ENCODE measurements around the gene PRDM12. TPM values are rescaled to one million over a fixed set of nuclear protein-coding genes. Genes with fewer than 3 reads are reported as not detected.
A peak's percentile ranks its signal among the peaks of the same experiment; 100 is the strongest.

Gene PRDM12
- total and polyA plus RNA-seq, 2 of the 8 experiments (the other 6 are each of a cell fraction or from before 2014, with no cell fraction given): 0.14 to 0.22 TPM

- H3K56ac ChIP-seq (replicated peaks; ENCODE audit: insufficient read length, low read depth, low read length): peak within 1 kb of the TSS; percentile 87
- TF ChIP-seq TCF12 (IDR thresholded peaks at IDR 0.05; ENCODE audit: low read depth, low read length) (no peak), SAP30 (IDR thresholded peaks at IDR 0.05; ENCODE audit: insufficient read depth, insufficient replicate concordance, low read length) (peak; percentile 39), CBX5 (IDR thresholded peaks at IDR 0.05; ENCODE audit: low read depth, low read length) (no peak), CHD2 (IDR thresholded peaks at IDR 0.05; ENCODE audit: low read length) (no peak), RAD21 (IDR thresholded peaks at IDR 0.05 in 1 of 2, conservative IDR thresholded peaks at IDR 0.05 in 1 of 2; ENCODE audit: low read depth in 2 of 2, low read length in 2 of 2) (no peak), CHD1 (IDR thresholded peaks at IDR 0.05; ENCODE audit: low read depth, low read length) (no peak), CREB1 (IDR thresholded peaks at IDR 0.05) (peak; percentile 5; the same call in 1 of the 2 replicates), POU5F1 (IDR thresholded peaks at IDR 0.05; ENCODE audit: low read depth, low read length) (no peak), KDM1A (IDR thresholded peaks at IDR 0.05; ENCODE audit: borderline replicate concordance, low read length) (no peak), YY1 (IDR thresholded peaks at IDR 0.05; ENCODE audit: low read depth, low read length) (peak; percentile 100)
- TF ChIP-seq, protein P1, sequence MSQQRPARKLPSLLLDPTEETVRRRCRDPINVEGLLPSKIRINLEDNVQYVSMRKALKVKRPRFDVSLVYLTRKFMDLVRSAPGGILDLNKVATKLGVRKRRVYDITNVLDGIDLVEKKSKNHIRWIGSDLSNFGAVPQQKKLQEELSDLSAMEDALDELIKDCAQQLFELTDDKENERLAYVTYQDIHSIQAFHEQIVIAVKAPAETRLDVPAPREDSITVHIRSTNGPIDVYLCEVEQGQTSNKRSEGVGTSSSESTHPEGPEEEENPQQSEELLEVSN (IDR thresholded peaks at IDR 0.05): peak; percentile 55
Observed at GRCh38 chr9:130693426-130694191, 29.2 kb downstream of the PRDM12 start, which contains the start of gene EXOSC2. EXOSC2 (plus strand) TSS chr9:130693780; CDS start chr9:130693792, 12 bp downstream.

More at GRCh38 chr9:130693426-130694191, 29.2 kb downstream of the PRDM12 start, which contains the start of gene EXOSC2:
- Histone ChIP-seq H2AK5ac (ENCODE audit: low read depth, low read length) (peak within 1 kb of the TSS; percentile 44; the same call in 1 of the 2 replicates), H3K9ac (replicated peaks in 1 of 4; ENCODE audit: extremely low read depth in 1 of 4, low read depth in 3 of 4, low read length in 3 of 4) (peak within 1 kb of the TSS; percentile 93 to 99 (median 98)), H4K20me1 (replicated peaks in 1 of 2; ENCODE audit: control insufficient read depth in 1 of 2, insufficient read depth in 2 of 2, low read length in 2 of 2) (peaks cover 12 to 23% of the 10 kb centered on the region in 2 experiments), H3K79me1 (ENCODE audit: low read depth, low read length) (peaks cover 16% of the 10 kb centered on the region), H4K5ac (ENCODE audit: insufficient read length, low read depth, low read length) (peak within 1 kb of the TSS; percentile 91), H2BK15ac (ENCODE audit: low read length) (no peak within 1 kb of the TSS), H2AFZ (ENCODE audit: low read length) (peak within 1 kb of the TSS; percentile 95), H4K8ac (ENCODE audit: extremely low read depth, insufficient read depth, low read length) (peak within 1 kb of the TSS; percentile 98), H2BK120ac (replicated peaks; ENCODE audit: low read depth, low read length) (peak within 1 kb of the TSS; percentile 15), H3K4me3 (ENCODE audit: extremely low read depth in 1 of 4, insufficient read depth in 2 of 4, low read depth in 3 of 4, low read length in 4 of 4) (peak within 1 kb of the TSS; percentile 94 to 100 (median 98)), H3K27ac (ENCODE audit: low read depth, low read length) (peak within 1 kb of the TSS; percentile 89), H3K4ac (replicated peaks; ENCODE audit: insufficient read length, low read depth, low read length) (peak within 1 kb of the TSS; percentile 99), H2BK12ac (ENCODE audit: low read depth, low read length) (peak within 1 kb of the TSS; percentile 32; the same call in 1 of the 2 replicates), H3K4me2 (ENCODE audit: insufficient read depth in 1 of 2, low read depth in 2 of 2, low read length in 2 of 2) (peak within 1 kb of the TSS; percentile 78 to 95), H3K18ac (ENCODE audit: extremely low read depth, low read length) (peak within 1 kb of the TSS; percentile 93), H3K9me3 (ENCODE audit: insufficient read depth in 2 of 2, low read depth in 1 of 2, low read length in 1 of 2) (no peaks in the 10 kb centered on the region), H4K91ac (replicated peaks; ENCODE audit: insufficient read length, low read length) (peak within 1 kb of the TSS; percentile 98), H3K79me2 (ENCODE audit: control insufficient read depth in 1 of 2, insufficient read depth in 2 of 2, low read length in 2 of 2) (peaks cover 16 to 42% of the 10 kb centered on the region in 2 experiments), H2BK20ac (ENCODE audit: low read length) (no peak within 1 kb of the TSS), H2BK5ac (ENCODE audit: low read depth, low read length) (peak within 1 kb of the TSS; percentile 94), H3K27me3 (replicated peaks in 1 of 4; ENCODE audit: control insufficient read depth in 3 of 4, extremely low read depth in 1 of 4, insufficient read depth in 3 of 4, low read length in 3 of 4) (no peaks in the 10 kb centered on the region), H3K23ac (ENCODE audit: insufficient read length) (peak within 1 kb of the TSS; percentile 42), H3K14ac (ENCODE audit: insufficient read length) (peak within 1 kb of the TSS; percentile 35), H3K36me3 (ENCODE audit: control insufficient read depth in 2 of 4, insufficient read depth in 4 of 4, low read length in 3 of 4) (peaks cover 18 to 37% (median 31%) of the 10 kb centered on the region in 4 experiments), H3K23me2 (ENCODE audit: low read depth, low read length) (peaks cover 10% of the 10 kb centered on the region), H3K4me1 (replicated peaks in 1 of 4; ENCODE audit: control insufficient read depth in 3 of 4, insufficient read depth in 4 of 4, low read length in 3 of 4) (peaks cover 4 to 9% (median 6%) of the 10 kb centered on the region in 4 experiments; a peak in 6 of 7 replicates)
- 0% methylated on average over 40 of the region's 40 CpGs; no CpG with 5 or more reads in 1 of the 2 experiments for WGBS, 2 experiments (ENCODE audit: extremely low coverage in 1 of 2, insufficient coverage in 1 of 2, insufficient read length in 1 of 2, insufficient replicate concordance in 2 of 2, low coverage in 1 of 2, low lambda C conversion rate in 2 of 2, missing lambda C conversion rate in 1 of 2)
- POLR2A ChIA-PET (ENCODE audit: partially characterized antibody): interaction anchor here (0.8 to 3.3 kb wide), 18 partner anchors 8 to 403 kb away, joined by 3 to 11 read pairs (median 3); partner anchors contain the start of gene AIF1L
- DNase-seq (ENCODE audit: low read depth in 1 of 2, low spot score in 2 of 2) (peak; percentile 86 to 90), FAIRE-seq (no peak)
- CTCF ChIA-PET (ENCODE audit: partially characterized antibody): interaction anchor here (0.6 to 5.6 kb wide), 19 partner anchors 8 to 365 kb away, joined by 3 to 36 read pairs (median 5); no protein-coding TSS in a partner anchor
